ENCODE results near the gene DDX39B.

DNA sequence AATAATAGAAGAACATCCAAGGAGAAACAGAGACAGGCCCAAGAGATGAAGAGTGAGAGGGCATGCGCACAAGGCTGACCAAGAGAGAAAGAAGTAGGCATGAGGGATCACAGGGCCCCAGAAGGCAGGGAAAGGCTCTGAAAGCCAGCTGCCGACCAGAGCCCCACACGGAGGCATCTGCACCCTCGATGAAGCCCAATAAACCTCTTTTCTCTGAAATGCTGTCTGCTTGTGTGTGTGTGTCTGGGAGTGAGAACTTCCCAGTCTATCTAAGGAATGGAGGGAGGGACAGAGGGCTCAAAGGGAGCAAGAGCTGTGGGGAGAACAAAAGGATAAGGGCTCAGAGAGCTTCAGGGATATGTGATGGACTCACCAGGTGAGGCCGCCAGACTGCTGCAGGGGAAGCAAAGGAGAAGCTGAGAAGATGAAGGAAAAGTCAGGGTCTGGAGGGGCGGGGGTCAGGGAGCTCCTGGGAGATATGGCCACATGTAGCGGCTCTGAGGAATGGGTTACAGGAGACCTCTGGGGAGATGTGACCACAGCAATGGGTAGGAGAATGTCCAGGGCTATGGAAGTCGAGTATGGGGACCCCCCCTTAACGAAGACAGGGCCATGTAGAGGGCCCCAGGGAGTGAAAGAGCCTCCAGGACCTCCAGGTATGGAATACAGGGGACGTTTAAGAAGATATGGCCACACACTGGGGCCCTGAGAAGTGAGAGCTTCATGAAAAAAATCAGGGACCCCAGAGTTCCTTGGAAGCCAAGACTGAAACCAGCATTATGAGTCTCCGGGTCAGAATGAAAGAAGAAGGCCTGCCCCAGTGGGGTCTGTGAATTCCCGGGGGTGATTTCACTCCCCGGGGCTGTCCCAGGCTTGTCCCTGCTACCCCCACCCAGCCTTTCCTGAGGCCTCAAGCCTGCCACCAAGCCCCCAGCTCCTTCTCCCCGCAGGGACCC is 32.6 kb upstream of the DDX39B start:
- TF ChIP-seq, protein P1, sequence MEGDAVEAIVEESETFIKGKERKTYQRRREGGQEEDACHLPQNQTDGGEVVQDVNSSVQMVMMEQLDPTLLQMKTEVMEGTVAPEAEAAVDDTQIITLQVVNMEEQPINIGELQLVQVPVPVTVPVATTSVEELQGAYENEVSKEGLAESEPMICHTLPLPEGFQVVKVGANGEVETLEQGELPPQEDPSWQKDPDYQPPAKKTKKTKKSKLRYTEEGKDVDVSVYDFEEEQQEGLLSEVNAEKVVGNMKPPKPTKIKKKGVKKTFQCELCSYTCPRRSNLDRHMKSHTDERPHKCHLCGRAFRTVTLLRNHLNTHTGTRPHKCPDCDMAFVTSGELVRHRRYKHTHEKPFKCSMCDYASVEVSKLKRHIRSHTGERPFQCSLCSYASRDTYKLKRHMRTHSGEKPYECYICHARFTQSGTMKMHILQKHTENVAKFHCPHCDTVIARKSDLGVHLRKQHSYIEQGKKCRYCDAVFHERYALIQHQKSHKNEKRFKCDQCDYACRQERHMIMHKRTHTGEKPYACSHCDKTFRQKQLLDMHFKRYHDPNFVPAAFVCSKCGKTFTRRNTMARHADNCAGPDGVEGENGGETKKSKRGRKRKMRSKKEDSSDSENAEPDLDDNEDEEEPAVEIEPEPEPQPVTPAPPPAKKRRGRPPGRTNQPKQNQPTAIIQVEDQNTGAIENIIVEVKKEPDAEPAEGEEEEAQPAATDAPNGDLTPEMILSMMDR (IDR thresholded peaks at IDR 0.05): no peak
- TF ChIP-seq POLR2A (IDR thresholded peaks at IDR 0.05): no peak
